WTC11 (cell line): ENCODE measurements around the gene PLEKHA1. TPM values are rescaled to one million over a fixed set of nuclear protein-coding genes. Genes with fewer than 3 reads are reported as not detected.

Experiments
- ATAC-seq: fragments of 200-7000 bp; cut with Tn5 transposase; 2 replicates; pipeline ENCODE4 v1.10.0; 2021; ENCODE audit warnings: mild to moderate bottlenecking, moderate library complexity
- CTCF ChIA-PET: fragments of 300-600 bp; sonication (Branson Sonifier 250); formaldehyde crosslinking; loops from one replicate; lab custom pipeline; 2021; ENCODE audit warnings: antibody characterized with exemption; lab: Charles Lee
- POLR2A ChIA-PET: fragments of 350-600 bp; sonication (Branson Sonifier 250); formaldehyde crosslinking; loops from one replicate; lab custom pipeline; 2021; ENCODE audit warnings: antibody characterized with exemption; lab: Charles Lee
- DNase-seq: peaks from one replicate; pipeline ENCODE4 v3.0.0; 2021; ENCODE audit warnings: low spot score
- H3K27ac Mint-ChIP-seq: 2 replicates; pipeline ENCODE4 v1.8.0; 2021; ENCODE audit warnings: mixed read lengths
- H3K27me3 Mint-ChIP-seq: 2 replicates; pipeline ENCODE4 v1.8.0; 2021; ENCODE audit warnings: low read depth, mild to moderate bottlenecking, moderate library complexity, mixed read lengths
- H3K36me3 Mint-ChIP-seq: 2 replicates; pipeline ENCODE4 v1.8.0; 2021; ENCODE audit warnings: mixed read lengths
- H3K4me1 Mint-ChIP-seq: 2 replicates; pipeline ENCODE4 v1.8.0; 2022; ENCODE audit warnings: mixed read lengths
- H3K4me3 Mint-ChIP-seq: 2 replicates; pipeline ENCODE4 v1.8.0; 2021; ENCODE audit warnings: mild to moderate bottlenecking, moderate library complexity, mixed read lengths
- H3K9me3 Mint-ChIP-seq: 2 replicates; pipeline ENCODE4 v1.8.0; 2021; ENCODE audit warnings: mixed read lengths
- CREM ChIP-seq: sonication (generic); formaldehyde crosslinking; IDR thresholded peaks from 2 replicates; pipeline ENCODE4 v1.8.1; 2022; ENCODE audit warnings: mild to moderate bottlenecking, missing genetic modification reagents, moderate library complexity
- FOXJ3 ChIP-seq: sonication (generic); formaldehyde crosslinking; IDR thresholded peaks from 2 replicates; pipeline ENCODE4 v1.9.0; 2021; ENCODE audit warnings: missing genetic modification reagents, mild to moderate bottlenecking, borderline replicate concordance
- JAZF1 ChIP-seq: fragments of 250-450 bp; sonication (Bioruptor Pico); IDR thresholded peaks from 2 replicates; pipeline ENCODE4 v1.9.0; 2021; ENCODE audit warnings: moderate library complexity, mild to moderate bottlenecking, inconsistent platforms
- JUN ChIP-seq: sonication (generic); formaldehyde crosslinking; IDR thresholded peaks from 2 replicates; pipeline ENCODE4 v1.8.0; 2023; ENCODE audit warnings: mild to moderate bottlenecking, missing genetic modification reagents
- NFYB ChIP-seq: sonication (generic); formaldehyde crosslinking; conservative IDR thresholded peaks from 2 replicates; pipeline ENCODE4 v1.8.0; 2022; ENCODE audit warnings: low read depth, missing genetic modification reagents
- OVOL2 ChIP-seq: fragments of 250-450 bp; sonication (Bioruptor Pico); IDR thresholded peaks from 2 replicates; pipeline ENCODE4 v1.9.0; 2021; ENCODE audit warnings: mild to moderate bottlenecking, borderline replicate concordance
- RORB ChIP-seq: fragments of 250-450 bp; sonication (Bioruptor Pico); IDR thresholded peaks from 2 replicates; pipeline ENCODE4 v1.9.0; 2021; ENCODE audit warnings: mild to moderate bottlenecking
- SOX15 ChIP-seq: fragments of 250-450 bp; sonication (Bioruptor Pico); IDR thresholded peaks from 2 replicates; pipeline ENCODE4 v1.9.0; 2021; ENCODE audit warnings: mild to moderate bottlenecking
- TEAD4 ChIP-seq: sonication (generic); formaldehyde crosslinking; IDR thresholded peaks from 2 replicates; pipeline ENCODE4 v1.8.0; 2022; ENCODE audit warnings: mild to moderate bottlenecking, missing genetic modification reagents
- ZBTB21 ChIP-seq: sonication (generic); formaldehyde crosslinking; IDR thresholded peaks from 2 replicates; pipeline ENCODE4 v1.8.1; 2023; ENCODE audit warnings: mild to moderate bottlenecking, missing genetic modification reagents, borderline replicate concordance
- ZNF121 ChIP-seq: sonication (generic); formaldehyde crosslinking; IDR thresholded peaks from 2 replicates; pipeline ENCODE4 v1.8.0; 2023; ENCODE audit warnings: missing genetic modification reagents
- ZNF232 ChIP-seq: sonication (generic); formaldehyde crosslinking; IDR thresholded peaks from 2 replicates; pipeline ENCODE4 v1.8.0; 2022; ENCODE audit warnings: mild to moderate bottlenecking, missing genetic modification reagents
- ZNF396 ChIP-seq: fragments of 250-450 bp; sonication (Bioruptor Pico); IDR thresholded peaks from 2 replicates; pipeline ENCODE4 v1.8.0; 2021; ENCODE audit warnings: mild to moderate bottlenecking, moderate library complexity, borderline replicate concordance
- ZNF416 ChIP-seq: fragments of 250-450 bp; sonication (Bioruptor Pico); IDR thresholded peaks from 2 replicates; pipeline ENCODE4 v1.9.0; 2021; ENCODE audit warnings: mild to moderate bottlenecking, inconsistent platforms
- ZNF423 ChIP-seq: fragments of 250-450 bp; sonication (Bioruptor Pico); IDR thresholded peaks from 2 replicates; pipeline ENCODE4 v2.1.2; 2022; ENCODE audit warnings: mild to moderate bottlenecking, moderate library complexity
- total RNA-seq: library from RNA; stranded (reverse); gene quantifications from 3 replicates; pipeline ENCODE4 v1.2.3, GENCODE V29; 2021
- TF ChIP-seq, protein P1 (sequence below): sonication (generic); formaldehyde crosslinking; IDR thresholded peaks from 2 replicates; pipeline ENCODE4 v1.8.1; 2022; ENCODE audit warnings: mild to moderate bottlenecking, moderate library complexity, missing genetic modification reagents
- TF ChIP-seq, protein P2 (sequence below): sonication (generic); formaldehyde crosslinking; IDR thresholded peaks from 2 replicates; pipeline ENCODE4 v1.8.0; 2022; ENCODE audit warnings: mild to moderate bottlenecking, missing genetic modification reagents
- TF ChIP-seq, protein P3 (sequence below): sonication (generic); formaldehyde crosslinking; IDR thresholded peaks from 2 replicates; pipeline ENCODE4 v1.8.0; 2022; ENCODE audit warnings: missing genetic modification reagents
- TF ChIP-seq, protein P4 (sequence below): sonication (generic); formaldehyde crosslinking; IDR thresholded peaks from 2 replicates; pipeline ENCODE4 v1.8.0; 2022; ENCODE audit warnings: mild to moderate bottlenecking, missing genetic modification reagents
- TF ChIP-seq, protein P5 (sequence below): fragments of 250-450 bp; sonication (Bioruptor Pico); IDR thresholded peaks from 2 replicates; pipeline ENCODE4 v2.1.2; 2022; ENCODE audit warnings: mild to moderate bottlenecking, moderate library complexity
- TF ChIP-seq, protein P6 (sequence below): sonication (generic); formaldehyde crosslinking; IDR thresholded peaks from 2 replicates; pipeline ENCODE4 v1.8.1; 2022; ENCODE audit warnings: missing genetic modification reagents, borderline replicate concordance
- TF ChIP-seq, protein P7 (sequence below): fragments of 250-450 bp; sonication (Bioruptor Pico); IDR thresholded peaks from 2 replicates; pipeline ENCODE4 v1.9.0; 2021; ENCODE audit warnings: mild to moderate bottlenecking
- TF ChIP-seq, protein P8 (sequence below): sonication (generic); formaldehyde crosslinking; IDR thresholded peaks from 2 replicates; pipeline ENCODE4 v1.8.0; 2023; ENCODE audit warnings: missing genetic modification reagents
- TF ChIP-seq, protein P9 (sequence below): sonication (generic); formaldehyde crosslinking; IDR thresholded peaks from 2 replicates; pipeline ENCODE4 v1.8.1; 2022; ENCODE audit warnings: mild to moderate bottlenecking, missing genetic modification reagents, moderate library complexity, borderline replicate concordance

The PLEKHA1 gene
- total RNA-seq, 1 experiment from 2014 or later = 34.6 TPM

DNA sequence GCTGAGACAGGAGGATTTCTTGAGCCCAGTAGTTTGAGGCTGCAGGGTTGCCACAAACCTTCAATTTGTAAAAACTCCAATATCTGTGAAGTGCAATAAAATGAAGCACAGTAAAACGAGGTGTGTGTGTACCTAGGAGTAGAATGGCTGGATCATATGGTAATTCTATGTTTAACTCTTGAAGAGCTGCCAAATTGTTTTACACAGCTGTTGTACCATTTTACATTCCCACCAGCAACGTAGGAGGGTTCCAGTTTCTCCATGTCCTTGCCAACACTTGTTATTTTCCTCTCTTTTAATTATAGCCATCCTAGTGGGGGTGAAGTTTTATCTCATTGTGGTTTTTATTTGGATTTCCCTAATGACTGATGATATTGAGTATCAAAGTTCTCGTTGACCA, 16.2 kb downstream of the PLEKHA1 start:
- peaks cover 49% of the 10 kb centered on the region for H3K36me3 Mint-ChIP-seq
- ChIA-PET CTCF (no interaction called here), POLR2A (interaction anchor here (0.6 kb wide), 1 partner anchor 9 kb away, joined by 3 read pairs; no protein-coding TSS in a partner anchor)
- DNase-seq (no peak), ATAC-seq (no peak)
- H3K4me1 Mint-ChIP-seq = no peaks in the 10 kb centered on the region
- no peak overlapping the region for H3K27ac Mint-ChIP-seq
- H3K4me3 Mint-ChIP-seq = no peak overlapping the region
- TF ChIP-seq, protein P1, sequence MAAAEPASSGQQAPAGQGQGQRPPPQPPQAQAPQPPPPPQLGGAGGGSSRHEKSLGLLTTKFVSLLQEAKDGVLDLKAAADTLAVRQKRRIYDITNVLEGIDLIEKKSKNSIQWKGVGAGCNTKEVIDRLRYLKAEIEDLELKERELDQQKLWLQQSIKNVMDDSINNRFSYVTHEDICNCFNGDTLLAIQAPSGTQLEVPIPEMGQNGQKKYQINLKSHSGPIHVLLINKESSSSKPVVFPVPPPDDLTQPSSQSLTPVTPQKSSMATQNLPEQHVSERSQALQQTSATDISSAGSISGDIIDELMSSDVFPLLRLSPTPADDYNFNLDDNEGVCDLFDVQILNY (CRISPR knock-in tag) = no peak
- TF ChIP-seq ZNF232 (CRISPR knock-in tag) (no peak), OVOL2 (CRISPR knock-in tag) (no peak), ZNF423 (CRISPR knock-in tag) (no peak), CREM (CRISPR knock-in tag) (no peak), FOXJ3 (CRISPR knock-in tag) (no peak), ZNF121 (CRISPR knock-in tag) (no peak), ZNF396 (CRISPR knock-in tag) (no peak), ZNF416 (CRISPR knock-in tag) (no peak), JAZF1 (CRISPR knock-in tag) (no peak), ZBTB21 (CRISPR knock-in tag) (no peak), SOX15 (CRISPR knock-in tag) (no peak)
- TF ChIP-seq, protein P2, sequence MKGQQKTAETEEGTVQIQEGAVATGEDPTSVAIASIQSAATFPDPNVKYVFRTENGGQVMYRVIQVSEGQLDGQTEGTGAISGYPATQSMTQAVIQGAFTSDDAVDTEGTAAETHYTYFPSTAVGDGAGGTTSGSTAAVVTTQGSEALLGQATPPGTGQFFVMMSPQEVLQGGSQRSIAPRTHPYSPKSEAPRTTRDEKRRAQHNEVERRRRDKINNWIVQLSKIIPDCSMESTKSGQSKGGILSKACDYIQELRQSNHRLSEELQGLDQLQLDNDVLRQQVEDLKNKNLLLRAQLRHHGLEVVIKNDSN = no peak
- TF ChIP-seq, protein P3, sequence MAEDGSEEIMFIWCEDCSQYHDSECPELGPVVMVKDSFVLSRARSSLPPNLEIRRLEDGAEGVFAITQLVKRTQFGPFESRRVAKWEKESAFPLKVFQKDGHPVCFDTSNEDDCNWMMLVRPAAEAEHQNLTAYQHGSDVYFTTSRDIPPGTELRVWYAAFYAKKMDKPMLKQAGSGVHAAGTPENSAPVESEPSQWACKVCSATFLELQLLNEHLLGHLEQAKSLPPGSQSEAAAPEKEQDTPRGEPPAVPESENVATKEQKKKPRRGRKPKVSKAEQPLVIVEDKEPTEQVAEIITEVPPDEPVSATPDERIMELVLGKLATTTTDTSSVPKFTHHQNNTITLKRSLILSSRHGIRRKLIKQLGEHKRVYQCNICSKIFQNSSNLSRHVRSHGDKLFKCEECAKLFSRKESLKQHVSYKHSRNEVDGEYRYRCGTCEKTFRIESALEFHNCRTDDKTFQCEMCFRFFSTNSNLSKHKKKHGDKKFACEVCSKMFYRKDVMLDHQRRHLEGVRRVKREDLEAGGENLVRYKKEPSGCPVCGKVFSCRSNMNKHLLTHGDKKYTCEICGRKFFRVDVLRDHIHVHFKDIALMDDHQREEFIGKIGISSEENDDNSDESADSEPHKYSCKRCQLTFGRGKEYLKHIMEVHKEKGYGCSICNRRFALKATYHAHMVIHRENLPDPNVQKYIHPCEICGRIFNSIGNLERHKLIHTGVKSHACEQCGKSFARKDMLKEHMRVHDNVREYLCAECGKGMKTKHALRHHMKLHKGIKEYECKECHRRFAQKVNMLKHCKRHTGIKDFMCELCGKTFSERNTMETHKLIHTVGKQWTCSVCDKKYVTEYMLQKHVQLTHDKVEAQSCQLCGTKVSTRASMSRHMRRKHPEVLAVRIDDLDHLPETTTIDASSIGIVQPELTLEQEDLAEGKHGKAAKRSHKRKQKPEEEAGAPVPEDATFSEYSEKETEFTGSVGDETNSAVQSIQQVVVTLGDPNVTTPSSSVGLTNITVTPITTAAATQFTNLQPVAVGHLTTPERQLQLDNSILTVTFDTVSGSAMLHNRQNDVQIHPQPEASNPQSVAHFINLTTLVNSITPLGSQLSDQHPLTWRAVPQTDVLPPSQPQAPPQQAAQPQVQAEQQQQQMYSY (CRISPR knock-in tag) = no peak
- TF ChIP-seq, protein P4, sequence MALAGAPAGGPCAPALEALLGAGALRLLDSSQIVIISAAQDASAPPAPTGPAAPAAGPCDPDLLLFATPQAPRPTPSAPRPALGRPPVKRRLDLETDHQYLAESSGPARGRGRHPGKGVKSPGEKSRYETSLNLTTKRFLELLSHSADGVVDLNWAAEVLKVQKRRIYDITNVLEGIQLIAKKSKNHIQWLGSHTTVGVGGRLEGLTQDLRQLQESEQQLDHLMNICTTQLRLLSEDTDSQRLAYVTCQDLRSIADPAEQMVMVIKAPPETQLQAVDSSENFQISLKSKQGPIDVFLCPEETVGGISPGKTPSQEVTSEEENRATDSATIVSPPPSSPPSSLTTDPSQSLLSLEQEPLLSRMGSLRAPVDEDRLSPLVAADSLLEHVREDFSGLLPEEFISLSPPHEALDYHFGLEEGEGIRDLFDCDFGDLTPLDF (CRISPR knock-in tag) = no peak
- TF ChIP-seq, protein P5, sequence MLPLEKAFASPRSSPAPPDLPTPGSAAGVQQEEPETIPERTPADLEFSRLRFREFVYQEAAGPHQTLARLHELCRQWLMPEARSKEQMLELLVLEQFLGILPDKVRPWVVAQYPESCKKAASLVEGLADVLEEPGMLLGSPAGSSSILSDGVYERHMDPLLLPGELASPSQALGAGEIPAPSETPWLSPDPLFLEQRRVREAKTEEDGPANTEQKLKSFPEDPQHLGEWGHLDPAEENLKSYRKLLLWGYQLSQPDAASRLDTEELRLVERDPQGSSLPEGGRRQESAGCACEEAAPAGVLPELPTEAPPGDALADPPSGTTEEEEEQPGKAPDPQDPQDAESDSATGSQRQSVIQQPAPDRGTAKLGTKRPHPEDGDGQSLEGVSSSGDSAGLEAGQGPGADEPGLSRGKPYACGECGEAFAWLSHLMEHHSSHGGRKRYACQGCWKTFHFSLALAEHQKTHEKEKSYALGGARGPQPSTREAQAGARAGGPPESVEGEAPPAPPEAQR (CRISPR knock-in tag) = no peak
- H3K27me3 Mint-ChIP-seq = no peaks in the 10 kb centered on the region
- peaks cover 22% of the 10 kb centered on the region for H3K9me3 Mint-ChIP-seq

DNA sequence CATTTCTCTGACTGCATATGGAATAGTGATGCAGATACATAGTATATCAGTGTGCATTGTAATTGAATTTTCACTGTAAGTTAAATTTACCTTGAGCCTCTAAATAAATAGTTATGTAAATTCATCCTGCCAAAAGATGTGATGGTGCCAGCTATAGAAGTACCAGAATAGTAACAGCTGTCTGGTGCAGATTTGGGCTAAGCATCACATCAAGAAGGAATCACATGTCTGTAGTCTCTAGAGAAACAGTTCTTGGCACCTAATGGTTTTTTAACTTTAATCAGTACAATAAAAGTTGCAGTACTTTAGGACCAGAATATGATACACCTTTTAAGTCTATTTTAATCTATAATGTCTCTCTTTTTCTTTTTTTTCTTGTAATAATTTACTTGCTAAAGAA, 17.4 kb downstream of the PLEKHA1 start:
- POLR2A ChIA-PET = no interaction called here
- DNase-seq = no peak
- H3K36me3 Mint-ChIP-seq = peaks cover 52% of the 10 kb centered on the region
- no peak overlapping the region for H3K27ac Mint-ChIP-seq
- no peaks in the 10 kb centered on the region for H3K4me1 Mint-ChIP-seq
- ATAC-seq = no peak
- peaks cover 22% of the 10 kb centered on the region for H3K9me3 Mint-ChIP-seq
- CTCF ChIA-PET = no interaction called here
- no peak overlapping the region for H3K4me3 Mint-ChIP-seq
- H3K27me3 Mint-ChIP-seq = no peaks in the 10 kb centered on the region
- TF ChIP-seq JUN = no peak
- TF ChIP-seq, protein P6, sequence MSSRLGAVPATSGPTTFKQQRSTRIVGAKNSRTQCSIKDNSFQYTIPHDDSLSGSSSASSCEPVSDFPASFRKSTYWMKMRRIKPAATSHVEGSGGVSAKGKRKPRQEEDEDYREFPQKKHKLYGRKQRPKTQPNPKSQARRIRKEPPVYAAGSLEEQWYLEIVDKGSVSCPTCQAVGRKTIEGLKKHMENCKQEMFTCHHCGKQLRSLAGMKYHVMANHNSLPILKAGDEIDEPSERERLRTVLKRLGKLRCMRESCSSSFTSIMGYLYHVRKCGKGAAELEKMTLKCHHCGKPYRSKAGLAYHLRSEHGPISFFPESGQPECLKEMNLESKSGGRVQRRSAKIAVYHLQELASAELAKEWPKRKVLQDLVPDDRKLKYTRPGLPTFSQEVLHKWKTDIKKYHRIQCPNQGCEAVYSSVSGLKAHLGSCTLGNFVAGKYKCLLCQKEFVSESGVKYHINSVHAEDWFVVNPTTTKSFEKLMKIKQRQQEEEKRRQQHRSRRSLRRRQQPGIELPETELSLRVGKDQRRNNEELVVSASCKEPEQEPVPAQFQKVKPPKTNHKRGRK (CRISPR knock-in tag) = no peak
- TF ChIP-seq TEAD4 (CRISPR knock-in tag) = no peak
- TF ChIP-seq, protein P7, sequence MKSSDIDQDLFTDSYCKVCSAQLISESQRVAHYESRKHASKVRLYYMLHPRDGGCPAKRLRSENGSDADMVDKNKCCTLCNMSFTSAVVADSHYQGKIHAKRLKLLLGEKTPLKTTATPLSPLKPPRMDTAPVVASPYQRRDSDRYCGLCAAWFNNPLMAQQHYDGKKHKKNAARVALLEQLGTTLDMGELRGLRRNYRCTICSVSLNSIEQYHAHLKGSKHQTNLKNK (CRISPR knock-in tag) = no peak
- no peak for TF ChIP-seq NFYB (CRISPR knock-in tag)
- no peak for TF ChIP-seq JAZF1 (CRISPR knock-in tag)
- TF ChIP-seq RORB = no peak
- no peak for TF ChIP-seq ZBTB21 (CRISPR knock-in tag)
- TF ChIP-seq, protein P8, sequence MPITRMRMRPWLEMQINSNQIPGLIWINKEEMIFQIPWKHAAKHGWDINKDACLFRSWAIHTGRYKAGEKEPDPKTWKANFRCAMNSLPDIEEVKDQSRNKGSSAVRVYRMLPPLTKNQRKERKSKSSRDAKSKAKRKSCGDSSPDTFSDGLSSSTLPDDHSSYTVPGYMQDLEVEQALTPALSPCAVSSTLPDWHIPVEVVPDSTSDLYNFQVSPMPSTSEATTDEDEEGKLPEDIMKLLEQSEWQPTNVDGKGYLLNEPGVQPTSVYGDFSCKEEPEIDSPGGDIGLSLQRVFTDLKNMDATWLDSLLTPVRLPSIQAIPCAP = no peak
- TF ChIP-seq SOX15 (CRISPR knock-in tag) = no peak
- TF ChIP-seq, protein P9, sequence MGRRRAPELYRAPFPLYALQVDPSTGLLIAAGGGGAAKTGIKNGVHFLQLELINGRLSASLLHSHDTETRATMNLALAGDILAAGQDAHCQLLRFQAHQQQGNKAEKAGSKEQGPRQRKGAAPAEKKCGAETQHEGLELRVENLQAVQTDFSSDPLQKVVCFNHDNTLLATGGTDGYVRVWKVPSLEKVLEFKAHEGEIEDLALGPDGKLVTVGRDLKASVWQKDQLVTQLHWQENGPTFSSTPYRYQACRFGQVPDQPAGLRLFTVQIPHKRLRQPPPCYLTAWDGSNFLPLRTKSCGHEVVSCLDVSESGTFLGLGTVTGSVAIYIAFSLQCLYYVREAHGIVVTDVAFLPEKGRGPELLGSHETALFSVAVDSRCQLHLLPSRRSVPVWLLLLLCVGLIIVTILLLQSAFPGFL = no peak
